Neural crest cell (in vitro differentiated cells): ENCODE results near the gene PLPP7. TPM values are rescaled to one million over a fixed set of nuclear protein-coding genes. Genes with fewer than 3 reads are reported as not detected.

Source experiments
- DNase-seq: peaks from one replicate; pipeline ENCODE4 v3.0.0; 2021; ENCODE audit warnings: low read depth, mixed read lengths, low spot score
- H3K27ac Mint-ChIP-seq: one replicate; pipeline ENCODE4 v1.8.0; 2021; ENCODE audit warnings: mild to moderate bottlenecking, mixed read lengths; ENCODE audit not compliant: unreplicated experiment
- H3K27me3 Mint-ChIP-seq: 2 replicates; pipeline ENCODE4 v1.8.0; 2021; ENCODE audit warnings: low read depth, mild to moderate bottlenecking, mixed read lengths
- H3K36me3 Mint-ChIP-seq: 2 replicates; pipeline ENCODE4 v1.8.0; 2021; ENCODE audit warnings: low read depth, mild to moderate bottlenecking, mixed read lengths
- H3K4me1 Mint-ChIP-seq: 2 replicates; pipeline ENCODE4 v1.8.0; 2021; ENCODE audit warnings: mixed read lengths
- H3K4me3 Mint-ChIP-seq: one replicate; pipeline ENCODE4 v1.8.0; 2021; ENCODE audit warnings: mild to moderate bottlenecking, mixed read lengths
- H3K9me3 Mint-ChIP-seq: 2 replicates; pipeline ENCODE4 v1.8.0; 2021; ENCODE audit warnings: mixed read lengths
- CTCF ChIP-seq: fragments of 200-600 bp; sonication (generic); conservative IDR thresholded peaks from 2 replicates; pipeline ENCODE4 v1.5.0; 2021; ENCODE audit warnings: antibody characterized with exemption, mild to moderate bottlenecking
- total RNA-seq: library from RNA; stranded (reverse); gene quantifications from 2 replicates; pipeline ENCODE4 v1.2.1, GENCODE V29; 2021

The PLPP7 gene
- total RNA-seq, 1 donor from 2014 or later: 6.9 TPM

- Mint-ChIP-seq H3K9me3 (no peaks in the 10 kb centered on the region), H3K27me3 (no peaks in the 10 kb centered on the region), H3K4me1 (peaks cover 11% of the 10 kb centered on the region), H3K27ac (no peak overlapping the region), H3K36me3 (no peaks in the 10 kb centered on the region), H3K4me3 (no peak overlapping the region)
- DNase-seq: no peak
- TF ChIP-seq CTCF: no peak
Observed at GRCh38 chr9:131358556-131358955, 69.0 kb downstream of the PLPP7 start.

Other genes with a start within 250 kb of the PLPP7 start
- gene AIF1L, start 193.2 kb upstream of the PLPP7 start, total RNA-seq: 118 and 122 TPM in 2 replicates
- 72.3 and 77.9 TPM in 2 replicates for gene NUP214, start 164.1 kb upstream of the PLPP7 start, total RNA-seq
- 3.8 and 4.4 TPM in 2 replicates for gene FAM78A, start 13.2 kb upstream of the PLPP7 start, total RNA-seq
- 349 and 358 TPM in 2 replicates for gene PRRC2B, start 104.4 kb downstream of the PLPP7 start, total RNA-seq
- 42.8 and 46.3 TPM in 2 replicates for gene POMT1, start 213.2 kb downstream of the PLPP7 start, total RNA-seq
- gene UCK1, start 241.5 kb downstream of the PLPP7 start, total RNA-seq: 56.4 and 56.8 TPM in 2 replicates